Neural crest cell (in vitro differentiated cells): ENCODE measurements around the gene LRRC45. TPM values are rescaled to one million over a fixed set of nuclear protein-coding genes. Genes with fewer than 3 reads are reported as not detected.
A peak's percentile ranks its signal among the peaks of the same experiment; 100 is the strongest.

Experiments used
- DNase-seq: peaks from one replicate; pipeline ENCODE4 v3.0.0; 2021; ENCODE audit warnings: low read depth, mixed read lengths, low spot score
- H3K27ac Mint-ChIP-seq: one replicate; pipeline ENCODE4 v1.8.0; 2021; ENCODE audit warnings: mild to moderate bottlenecking, mixed read lengths; ENCODE audit not compliant: unreplicated experiment
- H3K27me3 Mint-ChIP-seq: 2 replicates; pipeline ENCODE4 v1.8.0; 2021; ENCODE audit warnings: low read depth, mild to moderate bottlenecking, mixed read lengths
- H3K36me3 Mint-ChIP-seq: 2 replicates; pipeline ENCODE4 v1.8.0; 2021; ENCODE audit warnings: low read depth, mild to moderate bottlenecking, mixed read lengths
- H3K4me1 Mint-ChIP-seq: 2 replicates; pipeline ENCODE4 v1.8.0; 2021; ENCODE audit warnings: mixed read lengths
- H3K4me3 Mint-ChIP-seq: one replicate; pipeline ENCODE4 v1.8.0; 2021; ENCODE audit warnings: mild to moderate bottlenecking, mixed read lengths
- H3K9me3 Mint-ChIP-seq: 2 replicates; pipeline ENCODE4 v1.8.0; 2021; ENCODE audit warnings: mixed read lengths
- long read RNA-seq: library from polyadenylated mRNA; unstranded; transcript quantifications from one replicate; pipeline ENCODE4 v2.0.0, GENCODE V29; 2020
- total RNA-seq: library from RNA; stranded (reverse); gene quantifications from 2 replicates; pipeline ENCODE4 v1.2.1, GENCODE V29; 2021
- TF ChIP-seq, protein P1 (sequence below): fragments of 200-600 bp; sonication (generic); conservative IDR thresholded peaks from 2 replicates; pipeline ENCODE4 v1.5.0; 2021; ENCODE audit warnings: antibody characterized with exemption, mild to moderate bottlenecking

LRRC45 gene
- total RNA-seq = 55.7 and 63.5 TPM in 2 replicates
- long read RNA-seq, partial matches to known transcripts = 1 of 3 reads
- long read RNA-seq, other reads (novel, unspliced or antisense) = 0 of 3 reads

DNA sequence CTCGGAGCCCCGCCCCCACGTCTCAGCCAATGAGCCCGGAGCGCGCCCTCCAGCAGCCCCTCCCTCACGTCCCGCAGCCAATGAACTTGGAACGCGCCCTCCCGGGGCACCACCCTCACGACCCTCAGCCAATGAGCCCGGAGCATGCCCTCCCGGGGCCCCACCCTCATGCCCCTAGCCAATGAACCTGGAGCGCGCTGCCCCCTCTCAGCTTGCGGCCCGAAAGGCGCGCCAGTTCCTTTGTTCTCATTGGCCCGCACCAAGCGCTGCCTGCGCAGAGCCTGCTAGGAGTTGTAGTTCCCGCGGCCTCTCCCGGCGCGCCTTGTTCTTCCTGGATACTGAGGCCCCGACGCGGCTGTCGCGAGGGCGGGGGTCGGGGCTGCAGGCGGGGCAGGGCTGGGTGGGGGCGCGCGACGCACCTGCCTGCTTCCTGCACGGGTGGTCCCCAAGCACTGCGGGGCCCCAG, at the start of gene LRRC45:
Gene LRRC45, plus strand, starts transcription at position 325 of the 466 bp plus-strand sequence. CDS start 339 bp downstream, outside the sequence.
- peaks cover 18% of the 10 kb centered on the region for H3K4me1 Mint-ChIP-seq
- H3K36me3 Mint-ChIP-seq = no peaks in the 10 kb centered on the region
- peak within 1 kb of the TSS; percentile 97 for H3K4me3 Mint-ChIP-seq
- H3K27me3 Mint-ChIP-seq = peaks cover 6% of the 10 kb centered on the region
- TF ChIP-seq, protein P1, sequence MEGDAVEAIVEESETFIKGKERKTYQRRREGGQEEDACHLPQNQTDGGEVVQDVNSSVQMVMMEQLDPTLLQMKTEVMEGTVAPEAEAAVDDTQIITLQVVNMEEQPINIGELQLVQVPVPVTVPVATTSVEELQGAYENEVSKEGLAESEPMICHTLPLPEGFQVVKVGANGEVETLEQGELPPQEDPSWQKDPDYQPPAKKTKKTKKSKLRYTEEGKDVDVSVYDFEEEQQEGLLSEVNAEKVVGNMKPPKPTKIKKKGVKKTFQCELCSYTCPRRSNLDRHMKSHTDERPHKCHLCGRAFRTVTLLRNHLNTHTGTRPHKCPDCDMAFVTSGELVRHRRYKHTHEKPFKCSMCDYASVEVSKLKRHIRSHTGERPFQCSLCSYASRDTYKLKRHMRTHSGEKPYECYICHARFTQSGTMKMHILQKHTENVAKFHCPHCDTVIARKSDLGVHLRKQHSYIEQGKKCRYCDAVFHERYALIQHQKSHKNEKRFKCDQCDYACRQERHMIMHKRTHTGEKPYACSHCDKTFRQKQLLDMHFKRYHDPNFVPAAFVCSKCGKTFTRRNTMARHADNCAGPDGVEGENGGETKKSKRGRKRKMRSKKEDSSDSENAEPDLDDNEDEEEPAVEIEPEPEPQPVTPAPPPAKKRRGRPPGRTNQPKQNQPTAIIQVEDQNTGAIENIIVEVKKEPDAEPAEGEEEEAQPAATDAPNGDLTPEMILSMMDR = no peak
- H3K9me3 Mint-ChIP-seq = no peaks in the 10 kb centered on the region
- peak within 1 kb of the TSS; percentile 84 for H3K27ac Mint-ChIP-seq
- DNase-seq = peak; percentile 99

DNA sequence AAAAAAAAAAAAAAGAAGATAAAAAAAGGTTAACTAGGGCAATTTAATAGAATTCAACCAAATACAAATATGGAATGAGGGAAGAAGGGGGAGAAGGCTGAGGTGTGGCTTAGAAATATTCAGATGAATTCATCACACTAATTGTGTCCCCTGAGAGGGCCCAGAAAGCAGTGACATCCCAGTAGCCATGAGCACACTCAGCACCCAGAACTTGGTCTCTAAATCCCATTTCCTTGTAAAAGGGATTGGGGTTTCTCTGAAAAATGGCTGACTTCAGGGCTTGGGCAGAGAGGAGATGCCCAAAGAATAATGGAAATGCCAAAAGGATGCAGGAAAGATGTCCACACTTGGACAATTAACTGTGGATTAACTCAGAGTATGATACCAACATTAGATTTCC, 49.7 kb upstream of the LRRC45 start:
- H3K4me1 Mint-ChIP-seq = peaks cover 9% of the 10 kb centered on the region
- TF ChIP-seq, protein P1 = no peak
- no peak overlapping the region for H3K4me3 Mint-ChIP-seq
- peaks cover 4% of the 10 kb centered on the region for H3K27me3 Mint-ChIP-seq
- H3K9me3 Mint-ChIP-seq = peaks cover 3% of the 10 kb centered on the region
- H3K36me3 Mint-ChIP-seq = peaks cover 3% of the 10 kb centered on the region
- no peak for DNase-seq
- no peak overlapping the region for H3K27ac Mint-ChIP-seq

DNA sequence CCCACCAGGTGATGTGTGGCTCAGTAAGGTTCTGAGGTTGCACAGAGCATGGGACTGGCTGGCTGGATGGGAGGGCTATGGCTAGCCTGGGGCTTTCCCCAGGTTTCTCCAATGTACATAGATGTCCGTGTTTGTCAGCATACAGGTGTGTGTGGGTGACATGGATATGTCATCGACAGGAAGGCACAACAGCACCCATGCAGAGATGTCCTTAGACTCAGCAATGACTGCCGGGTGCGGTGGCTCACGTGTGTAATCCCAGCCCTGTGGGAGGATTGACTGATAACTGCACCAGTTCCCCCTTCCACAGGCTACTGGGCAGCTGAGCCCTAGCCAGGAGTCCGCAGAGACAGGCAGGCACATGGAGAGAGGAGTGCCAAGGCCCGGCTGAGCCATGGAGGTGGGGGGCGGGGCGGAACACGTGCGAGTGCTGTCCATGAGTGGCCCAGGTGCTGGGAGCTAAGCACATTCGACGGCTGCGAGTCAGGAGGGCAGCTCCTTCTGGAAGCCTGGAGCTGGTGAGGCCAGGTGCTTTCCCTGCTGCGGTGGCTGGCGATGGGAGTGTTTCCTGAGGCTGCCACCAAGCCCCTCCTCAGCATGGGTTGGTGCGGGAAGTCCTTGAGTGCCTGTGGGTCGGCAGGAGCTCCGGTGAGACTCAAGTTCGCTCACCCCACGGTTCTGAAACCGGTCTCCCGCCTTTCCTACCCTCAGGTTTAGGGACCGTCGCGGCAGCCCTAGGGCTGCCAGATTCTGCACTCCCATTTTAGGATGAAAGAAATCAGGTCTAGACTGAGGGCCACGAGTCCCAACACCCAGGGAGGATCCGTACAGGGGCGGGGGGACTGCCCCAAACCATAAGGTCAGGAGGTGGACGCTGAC, 46.5 kb upstream of the LRRC45 start:
- TF ChIP-seq, protein P1 = no peak
- H3K4me3 Mint-ChIP-seq = peak overlapping the region; percentile 90
- peaks cover 16% of the 10 kb centered on the region for H3K4me1 Mint-ChIP-seq
- no peak for DNase-seq
- H3K9me3 Mint-ChIP-seq = peaks cover 3% of the 10 kb centered on the region
- H3K36me3 Mint-ChIP-seq = peaks cover 3% of the 10 kb centered on the region
- peak overlapping the region; percentile 93 for H3K27ac Mint-ChIP-seq
- peaks cover 4% of the 10 kb centered on the region for H3K27me3 Mint-ChIP-seq

DNA sequence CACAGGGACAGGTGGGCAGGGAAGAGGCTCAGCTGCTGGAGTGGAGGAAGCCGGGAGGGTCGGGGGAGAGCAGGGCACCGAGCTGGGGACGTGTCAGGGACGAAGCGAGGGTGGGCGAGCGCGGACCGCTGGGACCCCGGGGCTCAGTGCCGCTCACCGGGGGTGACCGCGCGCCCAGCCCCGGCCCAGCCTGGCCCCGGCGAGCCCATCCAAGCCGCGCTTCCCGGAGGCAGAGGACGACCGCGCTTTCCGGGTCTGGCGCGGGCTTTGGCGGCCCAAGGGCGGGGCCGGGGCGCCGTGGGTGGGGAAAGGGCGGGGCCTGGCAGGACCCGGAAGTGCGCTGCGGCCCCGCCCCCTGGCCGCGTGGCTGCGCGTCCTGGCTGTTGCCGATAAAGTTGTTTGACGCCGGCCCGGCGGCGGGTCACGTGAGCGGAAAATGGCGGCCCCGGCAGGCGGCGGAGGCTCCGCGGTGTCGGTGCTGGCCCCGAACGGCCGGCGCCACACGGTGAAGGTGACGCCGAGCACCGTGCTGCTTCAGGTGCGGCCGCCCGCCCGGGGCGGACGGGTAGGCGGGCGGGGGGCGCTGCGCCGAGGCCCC, 45.8 kb upstream of the LRRC45 start, which contains the start of gene ASPSCR1:
Gene ASPSCR1, plus strand, starts transcription at position 419 of the 598 bp plus-strand sequence. Its CDS starts 18 bp downstream, at position 437.
- peak within 1 kb of the TSS; percentile 90 for H3K4me3 Mint-ChIP-seq
- DNase-seq = peak; percentile 83
- H3K36me3 Mint-ChIP-seq = peaks cover 3% of the 10 kb centered on the region
- peak within 1 kb of the TSS; percentile 93 for H3K27ac Mint-ChIP-seq
- H3K9me3 Mint-ChIP-seq = peaks cover 2% of the 10 kb centered on the region
- H3K4me1 Mint-ChIP-seq = peaks cover 16% of the 10 kb centered on the region
- TF ChIP-seq, protein P1 = no peak
- peaks cover 4% of the 10 kb centered on the region for H3K27me3 Mint-ChIP-seq

DNA sequence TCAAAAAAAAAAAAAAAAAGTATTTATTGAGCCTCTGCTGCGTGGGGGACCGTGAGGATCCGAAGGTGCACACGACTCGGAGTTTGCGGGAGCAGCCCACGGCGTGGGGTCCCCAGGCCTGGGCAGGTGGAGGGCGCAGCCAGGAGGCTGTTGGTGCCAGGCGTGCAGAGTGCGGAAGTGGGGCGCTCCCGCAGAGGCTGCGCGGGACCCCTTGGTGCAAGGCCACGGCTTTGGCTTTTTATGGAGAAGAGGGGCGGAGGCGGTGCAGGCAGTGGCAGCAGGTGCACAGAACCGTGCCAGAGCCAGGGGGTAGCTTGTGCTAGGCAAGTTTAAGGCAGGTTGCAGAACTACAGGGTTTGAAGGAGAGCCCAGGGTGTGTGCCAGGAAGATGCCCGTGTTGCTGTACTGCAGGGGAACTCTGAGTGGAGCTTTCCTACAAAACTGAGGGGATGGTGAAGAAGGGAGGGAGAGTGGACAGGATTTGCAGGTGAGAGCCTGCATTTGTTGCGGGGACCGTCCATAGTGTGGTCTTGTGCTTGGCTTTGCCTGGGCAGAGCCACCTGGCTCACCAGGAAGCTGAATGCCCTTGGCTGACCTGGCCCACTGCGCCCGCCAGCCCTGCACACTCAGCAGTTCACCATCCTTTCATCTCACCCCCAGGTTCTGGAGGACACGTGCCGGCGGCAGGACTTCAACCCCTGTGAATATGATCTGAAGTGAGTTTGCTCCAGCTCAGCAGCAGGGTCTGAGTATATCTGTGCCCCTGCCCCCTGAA, 44.4 kb upstream of the LRRC45 start:
- no peaks in the 10 kb centered on the region for H3K9me3 Mint-ChIP-seq
- H3K27ac Mint-ChIP-seq = peak overlapping the region; percentile 78
- H3K4me1 Mint-ChIP-seq = peaks cover 16% of the 10 kb centered on the region
- TF ChIP-seq, protein P1 = no peak
- H3K36me3 Mint-ChIP-seq = peaks cover 3% of the 10 kb centered on the region
- H3K4me3 Mint-ChIP-seq = peak overlapping the region; percentile 85
- DNase-seq = no peak
- H3K27me3 Mint-ChIP-seq = peaks cover 4% of the 10 kb centered on the region
